Measurements from ENCODE around the gene FAM241A. TPM values are rescaled to one million over a fixed set of nuclear protein-coding genes. Genes with fewer than 3 reads are reported as not detected.

The FAM241A gene
- 0.51 and 1.2 TPM in 2 replicates for total RNA-seq
- 1.1 and 1.7 TPM in 2 replicates for polyA plus RNA-seq
- 0.95 and 1.3 TPM in 2 replicates for polyA plus RNA-seq (2012)
- 0.16 TPM in 1 of 2 replicates, not detected in the other for polyA minus RNA-seq (ENCODE audit: low replicate concordance)

GRCh38 chr4:112145326-112145789, at the start of gene FAM241A:
FAM241A (plus strand) TSS chr4:112145454; CDS start chr4:112145581, 127 bp downstream.
- H3K4me2 ChIP-seq (ENCODE audit: extremely low read depth, insufficient read depth, low read length) = peak within 1 kb of the TSS; percentile 85
- peak within 1 kb of the TSS; percentile 63 for H3K27ac ChIP-seq (ENCODE audit: insufficient read depth, low read length)
- DNase-seq (ENCODE audit: low read depth in 2 of 2) = peak; percentile 75 to 81

GRCh38 chr4:112098841-112099530, 46.3 kb upstream of the FAM241A start:
- Histone ChIP-seq H3K4me3 (replicated peaks in 1 of 4; ENCODE audit: control extremely low read depth in 1 of 4, insufficient read depth in 1 of 4, low read depth in 3 of 4, low read length in 4 of 4) (no peak overlapping the region), H3K9me3 (ENCODE audit: control insufficient read depth, insufficient read depth, low read depth, low read length) (no peaks in the 10 kb centered on the region), H4K20me1 (ENCODE audit: control insufficient read depth, extremely low read depth, insufficient read depth, low read length) (no peaks in the 10 kb centered on the region), H3K79me2 (ENCODE audit: control insufficient read depth, insufficient read depth, low read length) (no peaks in the 10 kb centered on the region), H3K4me2 (ENCODE audit: extremely low read depth, insufficient read depth, low read length) (no peak overlapping the region), H2AFZ (ENCODE audit: low read length) (no peak overlapping the region), H3K9ac (ENCODE audit: insufficient read depth, low read length) (no peak overlapping the region), H3K27ac (ENCODE audit: insufficient read depth, low read length) (no peak overlapping the region), H3K27me3 (ENCODE audit: control insufficient read depth, insufficient read depth, low read length) (no peaks in the 10 kb centered on the region), H3K4me1 (ENCODE audit: control insufficient read depth, extremely low read depth, insufficient read depth, low read length) (no peaks in the 10 kb centered on the region), H3K36me3 (ENCODE audit: control insufficient read depth, insufficient read depth, low read length) (no peaks in the 10 kb centered on the region)
- DNase-seq (ENCODE audit: low read depth in 2 of 2) = no peak
- no peak for TF ChIP-seq CTCF (conservative IDR thresholded peaks at IDR 0.05 in 1 of 2, IDR thresholded peaks at IDR 0.05 in 1 of 2; ENCODE audit: low read depth in 1 of 2, low read length in 2 of 2)
- no peak for TF ChIP-seq EZH2 (IDR thresholded peaks at IDR 0.05; ENCODE audit: low read length, missing control alignments)

More at GRCh38 chr4:112145326-112145789, at the start of gene FAM241A:
- H4K20me1 ChIP-seq (ENCODE audit: control insufficient read depth, extremely low read depth, insufficient read depth, low read length) = no peaks in the 10 kb centered on the region
- H3K4me3 ChIP-seq (replicated peaks in 1 of 4; ENCODE audit: control extremely low read depth in 1 of 4, insufficient read depth in 1 of 4, low read depth in 3 of 4, low read length in 4 of 4) = peak within 1 kb of the TSS; percentile 84 to 92 (median 86)
- peak within 1 kb of the TSS; percentile 67 for H3K9ac ChIP-seq (ENCODE audit: insufficient read depth, low read length)
- H3K79me2 ChIP-seq (ENCODE audit: control insufficient read depth, insufficient read depth, low read length) = no peaks in the 10 kb centered on the region
- H3K27me3 ChIP-seq (ENCODE audit: control insufficient read depth, insufficient read depth, low read length) = no peaks in the 10 kb centered on the region
- TF ChIP-seq EZH2 (IDR thresholded peaks at IDR 0.05; ENCODE audit: low read length, missing control alignments) = no peak
- no peak for TF ChIP-seq CTCF (conservative IDR thresholded peaks at IDR 0.05 in 1 of 2, IDR thresholded peaks at IDR 0.05 in 1 of 2; ENCODE audit: low read depth in 1 of 2, low read length in 2 of 2)
- no peaks in the 10 kb centered on the region for H3K36me3 ChIP-seq (ENCODE audit: control insufficient read depth, insufficient read depth, low read length)
- no peaks in the 10 kb centered on the region for H3K4me1 ChIP-seq (ENCODE audit: control insufficient read depth, extremely low read depth, insufficient read depth, low read length)
- H2AFZ ChIP-seq (ENCODE audit: low read length) = peak within 1 kb of the TSS; percentile 99
- H3K9me3 ChIP-seq (ENCODE audit: control insufficient read depth, insufficient read depth, low read depth, low read length) = no peaks in the 10 kb centered on the region

GRCh38 chr4:112099701-112100297, 45.5 kb upstream of the FAM241A start:
- Histone ChIP-seq H3K36me3 (ENCODE audit: control insufficient read depth, insufficient read depth, low read length) (no peaks in the 10 kb centered on the region), H3K4me1 (ENCODE audit: control insufficient read depth, extremely low read depth, insufficient read depth, low read length) (no peaks in the 10 kb centered on the region), H3K4me3 (replicated peaks in 1 of 4; ENCODE audit: control extremely low read depth in 1 of 4, insufficient read depth in 1 of 4, low read depth in 3 of 4, low read length in 4 of 4) (no peak overlapping the region), H2AFZ (ENCODE audit: low read length) (no peak overlapping the region), H3K4me2 (ENCODE audit: extremely low read depth, insufficient read depth, low read length) (no peak overlapping the region), H4K20me1 (ENCODE audit: control insufficient read depth, extremely low read depth, insufficient read depth, low read length) (no peaks in the 10 kb centered on the region), H3K27ac (ENCODE audit: insufficient read depth, low read length) (no peak overlapping the region), H3K27me3 (ENCODE audit: control insufficient read depth, insufficient read depth, low read length) (no peaks in the 10 kb centered on the region), H3K9me3 (ENCODE audit: control insufficient read depth, insufficient read depth, low read depth, low read length) (no peaks in the 10 kb centered on the region), H3K79me2 (ENCODE audit: control insufficient read depth, insufficient read depth, low read length) (no peaks in the 10 kb centered on the region), H3K9ac (ENCODE audit: insufficient read depth, low read length) (no peak overlapping the region)
- peak; percentile 50 to 85 for DNase-seq (ENCODE audit: low read depth in 2 of 2)
- TF ChIP-seq EZH2 (IDR thresholded peaks at IDR 0.05; ENCODE audit: low read length, missing control alignments) (no peak), CTCF (conservative IDR thresholded peaks at IDR 0.05 in 1 of 2, IDR thresholded peaks at IDR 0.05 in 1 of 2; ENCODE audit: low read depth in 1 of 2, low read length in 2 of 2) (peak in 1 of 2 donors; percentile 52)
